Testis (tissue), 2 donors: Measurements from ENCODE around the gene LHFPL5.

Experiments used
- POLR2A ChIP-seq: fragments of 450-650 bp; IDR thresholded peaks from one replicate; pipeline ENCODE4 v1.6.1; 2017; ENCODE audit warnings: antibody characterized with exemption, mild to moderate bottlenecking, moderate library complexity
- TF ChIP-seq, protein P1 (sequence below), 3 experiments: fragments of 450-650 bp in 2 of 3; fragments of 200-600 bp in 1 of 3; sonication (generic) in 1 of 3; IDR thresholded peaks; one replicate each; pipeline ENCODE4 v1.5.1; 2016 to 2019; ENCODE audit warnings: antibody characterized with exemption in 3 of 3, mild to moderate bottlenecking in 2 of 3, moderate library complexity in 1 of 3

DNA sequence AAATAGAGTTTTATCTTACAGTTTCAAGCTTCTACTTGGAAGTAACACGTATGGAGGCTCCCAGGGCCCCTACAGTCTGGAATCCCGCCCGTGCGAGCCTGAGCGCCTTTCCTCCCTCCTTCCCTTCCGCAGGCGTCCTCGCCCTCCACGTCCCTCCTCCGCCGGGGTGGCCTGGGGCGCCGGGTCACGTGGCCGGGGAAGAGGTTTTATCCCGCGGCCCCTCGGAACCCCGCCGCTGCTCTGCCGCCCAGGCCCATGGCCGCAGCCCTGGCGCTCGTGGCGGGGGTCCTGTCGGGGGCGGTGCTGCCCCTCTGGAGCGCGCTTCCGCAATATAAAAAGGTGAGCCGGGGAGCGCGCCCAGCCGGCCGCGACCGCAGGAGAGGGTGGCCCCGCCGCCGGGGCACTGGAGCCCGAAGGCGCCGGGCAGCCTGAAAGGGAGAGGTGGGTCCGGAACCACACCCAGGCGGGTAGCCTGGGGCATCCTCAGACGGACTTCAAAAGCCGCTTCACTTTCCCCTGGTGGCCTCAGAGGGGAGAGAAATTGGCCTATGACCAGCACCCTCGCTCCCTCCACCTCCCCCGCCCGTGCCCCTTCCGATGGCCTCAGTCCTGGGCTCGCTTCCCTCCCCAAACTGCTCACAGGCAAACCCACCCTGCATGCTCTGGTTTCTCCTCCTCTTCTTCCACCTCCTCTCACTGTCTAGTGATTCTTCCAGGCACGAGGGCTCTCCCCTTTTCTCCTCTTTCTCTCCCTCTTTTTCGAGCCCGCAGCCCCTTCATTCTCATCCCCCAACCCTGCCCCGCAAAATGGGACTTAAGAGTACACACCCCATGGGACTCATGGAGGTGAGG lies 28.6 kb upstream of the LHFPL5 start, which contains the start of gene CLPSL2:
- TF ChIP-seq, protein P1, sequence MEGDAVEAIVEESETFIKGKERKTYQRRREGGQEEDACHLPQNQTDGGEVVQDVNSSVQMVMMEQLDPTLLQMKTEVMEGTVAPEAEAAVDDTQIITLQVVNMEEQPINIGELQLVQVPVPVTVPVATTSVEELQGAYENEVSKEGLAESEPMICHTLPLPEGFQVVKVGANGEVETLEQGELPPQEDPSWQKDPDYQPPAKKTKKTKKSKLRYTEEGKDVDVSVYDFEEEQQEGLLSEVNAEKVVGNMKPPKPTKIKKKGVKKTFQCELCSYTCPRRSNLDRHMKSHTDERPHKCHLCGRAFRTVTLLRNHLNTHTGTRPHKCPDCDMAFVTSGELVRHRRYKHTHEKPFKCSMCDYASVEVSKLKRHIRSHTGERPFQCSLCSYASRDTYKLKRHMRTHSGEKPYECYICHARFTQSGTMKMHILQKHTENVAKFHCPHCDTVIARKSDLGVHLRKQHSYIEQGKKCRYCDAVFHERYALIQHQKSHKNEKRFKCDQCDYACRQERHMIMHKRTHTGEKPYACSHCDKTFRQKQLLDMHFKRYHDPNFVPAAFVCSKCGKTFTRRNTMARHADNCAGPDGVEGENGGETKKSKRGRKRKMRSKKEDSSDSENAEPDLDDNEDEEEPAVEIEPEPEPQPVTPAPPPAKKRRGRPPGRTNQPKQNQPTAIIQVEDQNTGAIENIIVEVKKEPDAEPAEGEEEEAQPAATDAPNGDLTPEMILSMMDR (IDR thresholded peaks at IDR 0.05), result no peak
- no peak for TF ChIP-seq POLR2A
